Ishikawa (cell line): Measurements from ENCODE around the gene ACTG1.

Source experiments
- CEBPB ChIP-seq: IDR thresholded peaks from 2 replicates; pipeline ENCODE4 v1.6.1; 2012
- CREB1 ChIP-seq: IDR thresholded peaks from 2 replicates; pipeline ENCODE4 v1.6.1; 2012; ENCODE audit warnings: low read depth
- EGR1 ChIP-seq: IDR thresholded peaks from 2 replicates; pipeline ENCODE4 v1.6.1; 2012
- EP300 ChIP-seq: IDR thresholded peaks from 2 replicates; pipeline ENCODE4 v1.6.1; 2012; ENCODE audit warnings: borderline replicate concordance
- MAX ChIP-seq: IDR thresholded peaks from 2 replicates; pipeline ENCODE4 v1.6.1; 2012
- NFIC ChIP-seq: IDR thresholded peaks from 2 replicates; pipeline ENCODE4 v1.6.1; 2012
- TAF1 ChIP-seq: IDR thresholded peaks from 2 replicates; pipeline ENCODE4 v1.6.1; 2012; ENCODE audit warnings: low read depth, mild to moderate bottlenecking
- USF1 ChIP-seq: IDR thresholded peaks from 2 replicates; pipeline ENCODE4 v1.6.1; 2012

GRCh38 chr17:81551458-81552243, 39.1 kb upstream of the ACTG1 start:
- no peak; the same call in 1 of the 2 replicates for TF ChIP-seq MAX
- no peak; the same call in 1 of the 2 replicates for TF ChIP-seq TAF1
- no peak for TF ChIP-seq USF1
- TF ChIP-seq EP300 = no peak
- no peak for TF ChIP-seq CEBPB
- no peak for TF ChIP-seq NFIC
- no peak for TF ChIP-seq CREB1
- TF ChIP-seq EGR1 = peak; percentile 67; the same call in 1 of the 2 replicates
